SKM-1 treated with dmso at 0.1 percent for 144 hours (cell line): ENCODE measurements around the gene LTC4S.

Source experiments
- DNase-seq: peaks from one replicate; lab custom pipeline; 2025; ENCODE audit not compliant: unreplicated experiment; lab: John Stamatoyannopoulos, UW

The LTC4S gene

GRCh38 chr5:179841621-179842020 lies 47.8 kb downstream of the LTC4S start:
- no peak for DNase-seq
